ENCODE measurements around the gene SGCA.

The SGCA gene

DNA sequence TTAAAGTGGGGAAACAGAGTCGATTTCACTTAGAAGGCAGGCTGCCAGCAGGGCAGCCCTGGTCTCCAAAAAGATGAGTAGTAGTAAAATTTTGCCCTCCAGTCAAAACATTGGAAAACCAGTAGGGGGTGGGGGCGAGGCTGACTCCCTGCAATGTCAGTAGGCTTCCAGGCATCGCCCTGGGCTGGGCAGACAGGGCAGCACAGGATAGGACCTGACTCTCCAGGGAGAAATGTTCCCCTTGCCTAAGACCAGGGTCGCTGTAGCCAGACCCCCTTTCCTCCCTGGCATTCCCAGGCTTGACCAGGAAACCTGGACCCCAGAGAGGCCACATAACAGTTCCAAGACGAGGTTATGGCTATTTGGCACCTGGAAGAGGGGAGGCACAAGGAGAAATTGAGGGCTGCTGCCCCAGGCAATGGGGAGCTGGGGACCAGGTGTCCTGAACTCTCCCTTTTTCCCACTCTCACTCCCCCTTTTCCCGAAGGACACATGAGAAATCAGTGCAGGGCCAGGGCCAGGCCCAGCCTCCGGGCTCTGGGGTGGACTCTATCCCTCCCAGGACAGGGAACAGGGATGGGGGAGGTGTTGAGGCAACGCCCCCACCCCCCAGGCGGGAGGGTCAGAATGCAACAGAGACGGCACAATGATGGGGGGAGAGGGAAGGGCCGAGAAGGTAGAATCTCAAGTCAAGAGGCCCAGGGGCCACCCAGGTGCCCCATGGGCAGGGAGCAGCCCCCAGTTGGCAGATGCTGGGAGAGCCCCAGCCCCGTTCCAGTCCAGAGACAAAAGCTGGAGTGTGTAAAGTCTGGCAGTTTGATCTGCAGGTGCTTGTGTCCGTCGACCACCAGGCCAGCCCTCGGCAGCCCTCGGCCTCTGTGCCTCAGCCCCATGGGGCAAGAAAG lies 31.3 kb upstream of the SGCA start:
- DNase-seq: no peak

- no peak for DNase-seq
Observed at GRCh38 chr17:50135316-50136095, 30.3 kb upstream of the SGCA start.

DNA sequence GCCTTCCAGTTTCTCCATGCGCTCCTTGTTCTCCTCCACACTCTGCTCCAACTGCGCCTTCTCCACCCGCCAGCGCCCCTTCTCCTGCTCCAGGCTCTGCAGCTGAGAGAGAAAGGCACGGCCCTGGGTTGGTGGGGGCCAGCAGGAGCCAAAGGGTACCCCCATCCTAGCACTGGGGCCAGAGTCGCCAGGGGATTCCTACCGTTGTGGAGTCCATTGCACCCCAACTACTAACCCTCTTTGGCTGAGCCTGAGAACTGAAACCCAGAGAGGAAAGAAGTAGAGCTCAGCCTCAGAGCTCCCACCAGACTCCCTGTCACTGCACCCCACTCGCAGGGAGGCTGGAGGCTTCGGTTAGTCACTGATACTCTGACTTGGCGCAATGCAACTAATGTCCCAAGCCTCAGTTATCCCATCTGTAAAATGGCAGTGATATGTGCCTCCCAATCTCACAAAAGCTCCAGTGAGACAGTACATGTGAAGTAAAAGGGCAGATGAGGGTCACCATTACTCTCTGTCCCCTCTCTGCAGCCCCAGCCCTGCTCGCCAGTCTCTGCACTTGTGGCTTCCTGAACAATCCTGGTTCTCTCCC lies 29.6 kb upstream of the SGCA start:
- no peak for DNase-seq

GRCh38 chr17:50137042-50137441 lies 28.8 kb upstream of the SGCA start:
- DNase-seq: no peak

DNA sequence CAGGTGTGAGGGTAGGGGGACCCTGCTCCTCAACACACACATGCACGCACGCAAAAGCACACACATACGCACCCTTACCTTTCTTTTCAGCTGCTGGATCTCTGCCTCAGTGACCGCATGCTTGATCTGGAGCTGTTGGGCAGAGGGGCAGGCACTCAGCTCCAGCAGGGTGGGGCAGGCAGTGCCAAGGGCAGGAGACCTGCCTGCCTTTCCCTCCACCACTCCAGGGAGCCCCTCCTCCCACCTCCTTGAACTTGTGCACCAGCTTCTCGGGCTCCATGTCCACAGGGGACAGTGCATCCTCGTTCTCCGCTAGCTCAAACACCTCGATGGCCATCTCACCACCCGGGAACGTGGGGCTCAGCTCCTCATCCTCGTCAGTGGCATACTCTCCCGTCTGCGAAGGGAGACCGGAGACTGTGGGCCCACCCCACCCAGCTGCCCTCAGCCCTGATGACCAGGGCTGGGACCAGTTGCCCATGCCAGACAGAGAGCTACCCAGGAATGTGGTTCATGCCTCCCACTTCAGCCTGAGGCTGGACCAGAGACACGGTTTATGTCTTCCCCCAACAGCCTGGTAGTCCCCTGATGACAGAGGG lies 26.5 kb upstream of the SGCA start:
- DNase-seq: no peak

GRCh38 chr17:50139950-50140885 lies 25.6 kb upstream of the SGCA start:
- DNase-seq: peak in 1 of 2 experiments; percentile 45

DNA sequence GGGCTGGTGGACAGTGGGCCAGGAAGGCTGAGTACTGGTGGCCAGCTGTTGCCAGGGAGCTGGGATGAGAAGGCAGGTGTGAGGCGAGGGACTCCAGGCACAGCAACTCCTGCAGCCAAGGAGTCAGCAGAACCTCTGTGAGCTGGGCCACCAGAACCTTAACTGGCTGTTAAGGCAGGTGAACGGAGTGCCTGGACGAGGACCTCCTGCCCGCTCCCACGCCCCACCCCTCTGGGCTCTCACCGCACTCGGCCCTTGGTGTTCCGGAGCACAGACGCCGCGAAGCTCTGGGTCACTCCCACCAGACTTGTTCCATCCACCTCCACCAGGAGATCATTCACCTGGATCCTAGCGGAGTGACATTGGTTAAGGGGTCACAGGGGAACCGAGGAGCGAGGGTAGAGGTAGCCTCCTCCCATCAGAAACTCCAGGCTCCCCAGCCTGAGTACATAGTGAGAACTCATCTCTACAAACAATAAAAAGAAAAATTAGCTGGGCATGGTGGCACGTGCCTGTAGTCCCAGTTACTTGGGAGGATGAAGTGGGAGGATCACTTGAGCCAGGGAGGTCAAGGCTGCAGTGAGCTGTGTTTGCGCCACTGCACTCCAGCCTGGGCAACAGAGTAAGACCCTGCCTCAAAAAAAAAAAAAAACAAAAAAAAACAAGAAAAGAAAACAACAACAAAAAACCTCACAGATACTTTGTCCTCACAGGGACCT lies 24.6 kb upstream of the SGCA start:
- no peak for DNase-seq

DNA sequence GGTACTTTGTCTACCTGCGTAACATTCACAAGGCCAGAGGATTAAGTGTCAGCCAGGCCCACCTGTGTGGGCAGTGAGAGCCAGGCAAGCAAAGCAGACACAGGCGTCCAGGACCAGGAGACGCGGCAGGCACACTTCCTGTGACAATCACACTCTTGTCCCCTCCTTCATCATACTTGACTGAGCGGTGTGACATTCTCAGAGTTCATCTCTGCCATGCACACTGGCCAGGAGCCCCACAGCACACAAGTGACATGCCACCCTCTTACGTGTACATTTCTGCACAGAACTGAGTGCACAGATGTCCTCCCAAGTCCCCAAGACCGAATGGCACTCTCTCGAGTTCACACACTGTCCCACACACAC lies 24.1 kb upstream of the SGCA start:
- no peak for DNase-seq

DNA sequence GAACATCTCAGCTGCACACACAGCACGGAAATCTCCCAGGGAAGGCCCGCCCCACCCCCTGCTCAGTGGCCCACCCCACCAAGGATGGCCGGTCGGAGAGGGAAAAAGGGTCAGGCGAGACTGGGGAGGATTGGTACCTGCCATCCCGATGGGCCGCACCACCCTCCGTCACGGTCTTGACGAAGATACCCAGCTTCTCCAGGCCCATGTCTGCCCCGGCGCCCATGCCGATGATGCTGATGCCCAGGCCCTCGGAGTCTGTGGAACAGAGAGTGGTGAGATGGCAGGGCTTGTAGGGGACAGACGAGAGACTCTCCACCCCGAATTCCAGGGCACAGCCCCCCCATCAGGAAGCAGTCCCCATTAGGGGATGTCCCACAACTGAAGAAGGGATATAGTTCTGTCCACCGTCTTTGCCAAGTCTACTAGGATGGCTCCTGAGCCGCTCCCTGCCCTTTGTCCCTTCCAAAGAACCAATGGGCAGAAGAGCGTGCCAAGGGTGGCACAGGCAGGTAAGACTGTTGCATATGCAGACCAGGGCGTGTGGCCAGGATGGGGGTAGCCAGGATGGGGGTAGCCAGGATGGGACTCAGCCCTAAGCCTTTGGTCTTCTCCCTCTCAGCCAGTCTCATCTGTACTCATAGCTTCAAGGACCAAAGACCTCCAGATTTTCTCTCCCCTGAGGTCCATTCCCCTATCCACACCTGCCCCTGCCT lies 22.2 kb upstream of the SGCA start:
- DNase-seq: no peak

DNA sequence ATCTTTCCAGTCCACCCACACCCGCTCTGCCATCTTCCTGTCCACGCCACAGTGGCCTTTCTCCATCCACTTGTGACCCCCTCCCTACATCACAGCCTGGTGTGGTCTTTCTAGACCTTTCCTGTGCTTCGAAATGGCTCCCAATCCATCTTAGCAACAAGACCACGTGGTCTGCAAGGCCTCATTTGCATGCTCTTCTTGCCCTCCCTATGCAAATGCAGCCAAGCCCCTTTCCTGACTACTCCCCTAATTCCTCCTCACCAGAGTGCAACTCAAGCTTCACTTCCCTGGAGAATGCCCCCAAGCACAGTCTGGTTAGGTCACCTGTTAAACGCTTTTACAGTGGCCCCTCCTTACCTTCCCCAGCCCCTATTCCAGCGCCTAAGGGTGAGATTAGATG lies 21.4 kb upstream of the SGCA start:
- DNase-seq: no peak

DNA sequence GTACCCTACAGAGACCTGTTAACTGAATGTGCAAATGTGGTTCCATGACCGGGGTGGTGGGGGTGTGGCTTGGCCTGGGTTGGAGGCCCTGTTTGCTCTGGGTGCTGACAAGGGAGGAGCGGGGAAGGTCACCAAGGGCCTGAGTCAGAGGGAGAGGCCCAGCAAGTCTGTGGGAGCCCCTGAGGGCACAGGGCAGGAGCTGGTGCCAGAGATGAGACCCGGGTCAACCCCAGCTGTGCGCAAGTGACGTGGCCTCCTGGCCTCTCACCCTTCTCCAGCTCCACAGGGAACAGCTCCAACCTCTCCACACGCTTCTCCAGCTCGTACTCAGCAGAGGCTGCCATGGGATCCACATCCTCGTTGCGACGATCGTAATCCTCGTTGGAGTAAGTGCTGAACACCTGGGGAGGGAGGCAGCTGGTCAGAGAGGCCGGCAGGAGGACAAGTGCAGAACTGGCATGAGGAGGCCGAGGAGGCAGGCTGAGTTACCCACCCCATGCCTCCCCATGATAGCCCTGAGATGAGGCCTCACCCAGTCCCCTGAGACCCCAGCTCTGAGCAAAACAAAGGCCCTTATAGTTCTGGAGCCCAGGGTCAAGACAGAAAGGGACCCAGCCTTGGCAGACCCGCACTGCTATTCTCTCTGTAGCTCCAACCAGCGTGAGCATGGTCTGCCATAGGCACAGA lies 20.8 kb upstream of the SGCA start:
- no peak for DNase-seq

GRCh38 chr17:50145532-50146229 lies 20.1 kb upstream of the SGCA start:
- DNase-seq: no peak

- no peak for DNase-seq
Observed at GRCh38 chr17:50146230-50146926, 19.4 kb upstream of the SGCA start.

DNA sequence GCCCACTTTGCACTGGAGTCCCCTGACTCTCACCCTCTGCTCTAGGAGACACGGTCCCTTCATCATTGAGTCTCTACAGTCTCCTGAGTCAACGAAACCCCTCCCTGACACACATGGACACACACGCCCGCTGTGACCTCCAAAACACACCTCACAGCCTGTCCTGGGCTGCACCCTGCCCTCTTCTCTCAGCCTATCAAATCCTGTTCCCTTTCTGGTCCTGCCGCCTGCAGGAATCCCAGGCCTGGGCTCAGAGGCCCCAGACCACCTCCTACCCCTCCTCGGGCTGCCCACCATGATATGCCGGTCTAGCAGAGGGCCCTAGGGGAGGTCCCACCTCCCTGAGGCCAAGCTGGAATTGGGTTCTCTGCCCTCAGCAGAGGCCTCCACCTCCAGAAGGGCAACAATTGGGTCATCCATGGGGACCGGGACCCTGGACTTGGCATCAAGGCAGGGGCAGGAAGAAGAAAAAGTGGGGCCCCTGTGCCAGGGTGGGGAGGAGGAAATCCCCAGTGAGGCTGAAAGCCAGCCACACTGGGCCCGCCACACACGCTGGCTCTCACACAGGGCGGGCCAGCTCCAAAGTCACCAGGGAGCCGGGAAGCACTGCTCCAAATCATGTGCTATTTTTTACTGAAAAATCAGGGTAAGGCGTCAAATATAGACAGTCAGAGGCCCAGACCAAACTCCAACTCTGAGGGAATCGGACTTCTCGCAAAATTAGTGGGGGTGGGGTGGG lies 18.7 kb upstream of the SGCA start:
- no peak for DNase-seq

- DNase-seq: no peak
Observed at GRCh38 chr17:50147841-50148225, 18.0 kb upstream of the SGCA start.

- DNase-seq: no peak
Observed at GRCh38 chr17:50148226-50149090, 17.3 kb upstream of the SGCA start.

DNA sequence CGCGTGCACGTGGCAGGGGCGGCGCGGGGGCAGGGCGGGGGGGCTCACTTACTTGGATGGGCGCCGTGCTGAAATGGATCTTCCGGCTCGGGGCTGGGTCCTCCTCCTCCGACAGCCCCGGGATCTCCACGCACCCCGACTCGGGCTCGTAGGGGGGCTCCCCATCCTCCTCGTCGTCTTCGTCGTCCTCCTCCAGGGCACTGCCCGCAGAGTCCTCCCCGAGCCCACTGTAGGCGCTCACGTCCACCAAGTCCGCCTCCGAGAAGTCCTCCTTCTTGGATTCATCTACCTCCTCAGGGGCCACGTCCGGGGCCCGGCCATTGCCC lies 16.8 kb upstream of the SGCA start:
- DNase-seq: no peak

Data from SW 1271 (cell line).